Endothelial cell (in vitro differentiated cells): ENCODE measurements around the gene PELO. TPM values are rescaled to one million over a fixed set of nuclear protein-coding genes. Genes with fewer than 3 reads are reported as not detected.

Experiments used
- DNase-seq: peaks from one replicate; pipeline ENCODE4 v3.0.0; 2021; ENCODE audit warnings: low spot score
- H3K27ac Mint-ChIP-seq: one replicate; pipeline ENCODE4 v1.8.0; 2021; ENCODE audit warnings: mixed read lengths, inconsistent platforms; ENCODE audit not compliant: unreplicated experiment
- H3K27me3 Mint-ChIP-seq: one replicate; pipeline ENCODE4 v1.8.0; 2021; ENCODE audit warnings: mild to moderate bottlenecking, moderate library complexity, mixed read lengths, inconsistent platforms; ENCODE audit not compliant: unreplicated experiment
- H3K36me3 Mint-ChIP-seq: one replicate; pipeline ENCODE4 v1.8.0; 2021; ENCODE audit warnings: mild to moderate bottlenecking, low read depth, mixed read lengths, inconsistent platforms; ENCODE audit not compliant: unreplicated experiment
- H3K4me1 Mint-ChIP-seq: one replicate; pipeline ENCODE4 v1.8.0; 2021; ENCODE audit warnings: mild to moderate bottlenecking, mixed read lengths, inconsistent platforms; ENCODE audit not compliant: unreplicated experiment
- H3K4me3 Mint-ChIP-seq: one replicate; pipeline ENCODE4 v1.8.0; 2021; ENCODE audit warnings: mild to moderate bottlenecking, mixed read lengths, inconsistent platforms; ENCODE audit not compliant: unreplicated experiment
- H3K9me3 Mint-ChIP-seq: one replicate; pipeline ENCODE4 v1.8.0; 2021; ENCODE audit warnings: mixed read lengths, inconsistent platforms; ENCODE audit not compliant: unreplicated experiment
- total RNA-seq: library from RNA; stranded (reverse); fragmentation: NEBNext Ultra II Directional; extraction: Animal tissue kit (Norgen Biotek cat#: 25700); gene quantifications from one replicate; pipeline ENCODE4 v1.2.1, GENCODE V29; 2021; ENCODE audit not compliant: unreplicated experiment
- TF ChIP-seq, protein P1 (sequence below): fragments of 200-600 bp; sonication (generic); IDR thresholded peaks from one replicate; pipeline ENCODE4 v1.5.0; 2021; ENCODE audit warnings: antibody characterized with exemption; ENCODE audit not compliant: unreplicated experiment

The PELO gene
- total RNA-seq, 1 donor from 2014 or later, result 31.0 TPM

- H3K9me3 Mint-ChIP-seq, result no peaks in the 10 kb centered on the region
- TF ChIP-seq, protein P1, sequence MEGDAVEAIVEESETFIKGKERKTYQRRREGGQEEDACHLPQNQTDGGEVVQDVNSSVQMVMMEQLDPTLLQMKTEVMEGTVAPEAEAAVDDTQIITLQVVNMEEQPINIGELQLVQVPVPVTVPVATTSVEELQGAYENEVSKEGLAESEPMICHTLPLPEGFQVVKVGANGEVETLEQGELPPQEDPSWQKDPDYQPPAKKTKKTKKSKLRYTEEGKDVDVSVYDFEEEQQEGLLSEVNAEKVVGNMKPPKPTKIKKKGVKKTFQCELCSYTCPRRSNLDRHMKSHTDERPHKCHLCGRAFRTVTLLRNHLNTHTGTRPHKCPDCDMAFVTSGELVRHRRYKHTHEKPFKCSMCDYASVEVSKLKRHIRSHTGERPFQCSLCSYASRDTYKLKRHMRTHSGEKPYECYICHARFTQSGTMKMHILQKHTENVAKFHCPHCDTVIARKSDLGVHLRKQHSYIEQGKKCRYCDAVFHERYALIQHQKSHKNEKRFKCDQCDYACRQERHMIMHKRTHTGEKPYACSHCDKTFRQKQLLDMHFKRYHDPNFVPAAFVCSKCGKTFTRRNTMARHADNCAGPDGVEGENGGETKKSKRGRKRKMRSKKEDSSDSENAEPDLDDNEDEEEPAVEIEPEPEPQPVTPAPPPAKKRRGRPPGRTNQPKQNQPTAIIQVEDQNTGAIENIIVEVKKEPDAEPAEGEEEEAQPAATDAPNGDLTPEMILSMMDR, result no peak
These were observed 28.4 kb upstream of the PELO start for GRCh38 chr5:52759331-52759730.

GRCh38 chr5:52760695-52761366, 26.9 kb upstream of the PELO start:
- no peak overlapping the region for H3K4me3 Mint-ChIP-seq
- H3K9me3 Mint-ChIP-seq, result no peaks in the 10 kb centered on the region
- no peak overlapping the region for H3K27ac Mint-ChIP-seq
- no peaks in the 10 kb centered on the region for H3K36me3 Mint-ChIP-seq
- TF ChIP-seq, protein P1, result no peak
- no peak for DNase-seq
- no peaks in the 10 kb centered on the region for H3K27me3 Mint-ChIP-seq
- H3K4me1 Mint-ChIP-seq, result no peaks in the 10 kb centered on the region

More at GRCh38 chr5:52759331-52759730, 28.4 kb upstream of the PELO start:
- no peaks in the 10 kb centered on the region for H3K27me3 Mint-ChIP-seq
- no peaks in the 10 kb centered on the region for H3K36me3 Mint-ChIP-seq
- DNase-seq, result no peak
- no peak overlapping the region for H3K27ac Mint-ChIP-seq
- H3K4me1 Mint-ChIP-seq, result no peaks in the 10 kb centered on the region
- H3K4me3 Mint-ChIP-seq, result no peak overlapping the region

GRCh38 chr5:52767217-52767743, 20.4 kb upstream of the PELO start:
- no peak for DNase-seq
- Mint-ChIP-seq H3K27ac (no peak overlapping the region), H3K27me3 (no peaks in the 10 kb centered on the region), H3K4me1 (no peaks in the 10 kb centered on the region), H3K36me3 (no peaks in the 10 kb centered on the region), H3K9me3 (no peaks in the 10 kb centered on the region), H3K4me3 (no peak overlapping the region)
- TF ChIP-seq, protein P1, result no peak

- no peak overlapping the region for H3K4me3 Mint-ChIP-seq
- no peaks in the 10 kb centered on the region for H3K27me3 Mint-ChIP-seq
- H3K9me3 Mint-ChIP-seq, result no peaks in the 10 kb centered on the region
- H3K27ac Mint-ChIP-seq, result no peak overlapping the region
- DNase-seq, result no peak
- TF ChIP-seq, protein P1, result no peak
- no peaks in the 10 kb centered on the region for H3K36me3 Mint-ChIP-seq
- H3K4me1 Mint-ChIP-seq, result peaks cover 4% of the 10 kb centered on the region
These were observed 19.8 kb upstream of the PELO start for GRCh38 chr5:52767766-52768480.

- Mint-ChIP-seq H3K27ac (no peak overlapping the region), H3K27me3 (no peaks in the 10 kb centered on the region), H3K9me3 (no peaks in the 10 kb centered on the region), H3K4me3 (no peak overlapping the region), H3K4me1 (peaks cover 11% of the 10 kb centered on the region), H3K36me3 (no peaks in the 10 kb centered on the region)
- DNase-seq, result no peak
- TF ChIP-seq, protein P1, result no peak
These were observed 18.7 kb upstream of the PELO start for GRCh38 chr5:52769061-52769460.
